Measurements from ENCODE around the gene SEC14L1.
"Not testable (repeated sequence)": the region's sequence is repeated elsewhere in the genome, so short reads cannot be mapped to it uniquely, and the experiment has no call there.

Gene SEC14L1

DNA sequence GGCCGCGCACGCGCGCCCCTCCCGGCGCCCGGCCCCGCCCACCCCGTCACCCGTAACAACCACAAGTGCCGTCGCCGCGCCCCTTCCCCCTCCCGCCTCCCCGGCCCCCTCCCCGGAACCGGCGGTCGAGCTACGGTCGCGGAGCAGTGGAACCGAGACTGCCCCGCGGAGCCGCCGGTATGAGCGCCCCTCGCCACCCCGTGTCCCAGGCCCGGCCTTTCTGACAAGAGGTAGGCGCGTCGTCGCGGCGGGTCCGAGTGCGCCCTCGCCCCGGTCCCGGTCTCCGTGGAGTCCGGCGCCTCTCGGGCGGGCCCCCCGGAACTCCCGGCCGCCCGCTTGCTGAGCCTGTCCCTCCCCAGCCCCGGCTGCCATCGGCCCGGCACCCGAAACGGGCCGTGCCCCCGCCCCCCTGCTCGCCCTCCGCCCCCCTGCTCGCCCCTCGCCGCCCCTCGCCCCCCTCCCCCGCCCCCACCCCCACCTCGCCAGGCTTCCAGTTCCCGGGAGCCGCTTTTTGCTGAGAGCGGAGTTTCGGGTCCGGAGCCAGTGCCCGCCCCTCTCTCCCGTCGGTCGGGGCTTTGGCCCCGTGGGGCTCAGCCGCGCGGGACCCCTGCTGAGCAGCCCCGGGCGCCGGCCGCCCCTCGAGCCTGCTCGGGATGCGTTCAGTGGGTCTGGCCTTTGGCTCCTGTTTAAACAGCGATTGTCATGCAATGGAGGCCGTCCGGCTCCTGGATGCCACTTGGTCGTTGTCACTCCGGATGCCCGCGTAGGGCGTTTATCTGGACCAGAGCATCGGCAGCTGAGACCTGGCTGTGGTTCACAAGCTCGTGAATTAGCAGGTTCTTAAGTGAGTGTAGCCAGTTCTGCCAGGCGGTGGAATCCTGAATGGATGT lies at the start of gene SEC14L1:
Gene SEC14L1 (plus strand): TSS at position 92 of the 890 bp plus-strand sequence. CDS start 2,628 bp downstream, outside the sequence.
- DNase-seq (ENCODE audit: low read depth): peak; percentile 10

DNA sequence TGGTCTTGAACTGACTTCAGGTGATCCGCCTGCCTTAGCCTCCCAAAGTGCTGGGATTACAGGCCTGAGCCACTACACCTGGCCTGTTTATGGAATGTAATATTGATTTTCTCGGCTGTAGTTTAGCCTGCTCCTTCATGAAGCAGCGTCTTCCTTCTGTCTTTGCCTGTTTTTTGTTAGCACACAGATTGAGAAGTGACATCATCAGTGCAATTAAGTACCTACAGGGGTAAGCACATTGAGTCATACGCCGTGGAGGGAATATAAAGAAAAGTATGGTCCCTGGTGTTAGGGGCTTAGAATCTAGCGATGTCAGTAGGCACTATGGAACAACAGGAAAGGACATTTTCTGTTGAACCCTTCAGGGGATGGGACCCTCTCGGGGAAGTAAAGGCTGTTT lies 48.7 kb upstream of the SEC14L1 start:
- no peak for DNase-seq (ENCODE audit: low read depth)

- DNase-seq (ENCODE audit: low read depth): no peak
These were observed 45.3 kb upstream of the SEC14L1 start for GRCh38 chr17:77095461-77095860.

DNA sequence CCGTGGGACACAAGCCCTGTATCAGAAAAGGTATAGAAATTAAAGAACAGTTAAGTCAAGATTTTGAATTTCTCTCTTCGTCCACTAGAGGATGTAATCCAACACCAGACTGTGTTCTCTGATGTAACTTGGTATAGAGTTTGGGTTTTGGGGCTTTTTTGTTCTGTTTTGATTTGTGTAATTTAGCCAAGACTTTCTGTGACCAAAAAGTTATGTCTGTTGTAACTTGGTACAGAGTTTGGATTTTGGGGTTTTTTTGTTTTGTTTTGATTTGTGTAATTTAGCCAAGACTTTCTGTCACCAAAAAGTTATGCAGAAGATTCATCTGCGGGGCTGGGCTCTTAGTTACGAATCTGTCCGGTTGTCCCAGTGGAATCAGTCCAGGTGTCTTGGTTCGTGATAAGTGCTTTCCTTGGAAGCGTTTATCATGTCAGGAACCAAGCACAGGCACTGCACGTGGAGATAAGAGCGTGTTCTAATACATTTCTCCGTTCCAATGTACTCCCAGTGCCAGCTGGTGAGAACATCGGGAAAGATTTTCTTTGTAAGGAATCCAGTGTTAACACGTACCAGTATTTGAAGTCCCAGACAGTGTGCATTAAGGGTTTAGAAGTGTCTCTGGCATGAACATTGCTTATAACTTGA lies 44.1 kb upstream of the SEC14L1 start:
- DNase-seq (ENCODE audit: low read depth): no peak

- no peak for DNase-seq (ENCODE audit: low read depth)
These were observed 43.1 kb upstream of the SEC14L1 start for GRCh38 chr17:77097631-77098180.

DNA sequence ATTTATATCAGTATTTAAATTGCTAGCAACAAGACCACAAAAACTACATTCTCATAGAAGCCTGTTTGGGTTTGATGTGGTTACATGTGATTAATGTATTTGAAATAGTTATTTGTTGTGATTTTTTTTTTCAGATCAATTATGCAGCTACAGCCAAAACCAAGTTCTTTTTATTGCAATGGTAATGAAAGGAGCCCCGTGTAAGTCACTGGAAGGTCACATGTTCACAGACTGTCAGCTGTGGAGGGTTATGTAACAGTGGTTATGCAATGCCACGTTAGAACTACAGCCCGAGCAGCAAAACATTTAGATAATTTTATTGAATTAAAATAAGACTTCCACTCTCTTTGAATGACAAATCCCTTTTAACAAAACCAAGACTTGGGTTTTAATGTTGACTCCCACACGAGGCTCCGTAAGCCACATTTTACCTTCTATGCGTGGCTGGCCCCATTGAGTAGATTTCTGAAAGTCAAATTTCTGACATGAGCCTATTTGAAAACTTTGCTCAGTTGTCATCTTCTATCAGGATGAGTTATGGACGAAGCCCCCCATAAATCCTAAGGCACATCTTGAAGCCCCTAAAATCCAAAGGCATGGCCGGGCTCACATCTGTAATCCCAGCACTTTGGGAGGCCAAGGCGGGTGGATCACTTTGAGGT lies 41.8 kb upstream of the SEC14L1 start:
- peak; percentile 25 for DNase-seq (ENCODE audit: low read depth)

GRCh38 chr17:77099997-77100396 lies 40.8 kb upstream of the SEC14L1 start:
- no peak for DNase-seq (ENCODE audit: low read depth)

DNA sequence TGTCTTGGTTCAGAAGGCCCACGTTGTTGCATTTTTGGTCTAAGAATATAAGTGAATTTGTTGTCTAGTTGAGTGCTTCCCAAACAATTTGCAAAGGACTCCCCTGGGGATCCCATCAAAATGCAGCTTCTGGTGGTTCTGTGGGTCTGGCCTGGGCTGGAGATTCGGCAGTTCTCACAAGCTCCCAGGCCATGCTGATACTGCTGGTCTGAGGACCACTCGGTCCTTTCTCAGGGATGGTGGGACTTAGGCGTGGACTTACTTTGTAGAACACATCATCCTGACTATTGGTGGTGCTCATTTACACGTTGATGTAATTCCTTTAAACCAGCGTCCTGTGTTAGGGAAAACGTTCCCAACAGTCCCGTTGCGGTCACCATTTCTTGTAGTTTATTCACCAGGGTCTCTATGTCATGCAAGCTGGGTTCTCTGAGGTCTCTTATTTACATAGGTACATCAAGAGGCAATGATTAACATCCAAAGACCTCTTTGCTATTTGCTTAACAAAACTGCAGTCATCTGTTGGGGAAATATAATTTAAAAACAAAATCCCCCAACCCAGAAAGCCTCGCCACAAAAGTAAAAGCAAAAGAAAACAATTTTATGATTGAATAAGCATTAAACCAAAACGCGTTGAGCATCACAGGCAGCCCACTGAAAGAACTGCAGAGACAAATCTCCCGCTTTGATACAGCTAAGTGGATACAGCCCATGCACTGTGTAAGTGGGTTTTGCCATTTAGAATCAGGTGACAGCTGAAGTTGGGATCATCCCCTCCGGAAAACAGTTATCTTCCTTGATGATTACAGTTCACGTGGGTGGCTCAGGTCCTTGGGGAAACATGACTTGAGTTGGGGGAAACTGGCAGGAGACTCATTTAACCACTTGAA lies 39.0 kb upstream of the SEC14L1 start:
- DNase-seq (ENCODE audit: low read depth): no peak

GRCh38 chr17:77102411-77103134 lies 38.2 kb upstream of the SEC14L1 start:
- not testable (repeated sequence) for DNase-seq (ENCODE audit: low read depth)

- DNase-seq (ENCODE audit: low read depth): no peak
These were observed 35.1 kb upstream of the SEC14L1 start for GRCh38 chr17:77105706-77106105.

DNA sequence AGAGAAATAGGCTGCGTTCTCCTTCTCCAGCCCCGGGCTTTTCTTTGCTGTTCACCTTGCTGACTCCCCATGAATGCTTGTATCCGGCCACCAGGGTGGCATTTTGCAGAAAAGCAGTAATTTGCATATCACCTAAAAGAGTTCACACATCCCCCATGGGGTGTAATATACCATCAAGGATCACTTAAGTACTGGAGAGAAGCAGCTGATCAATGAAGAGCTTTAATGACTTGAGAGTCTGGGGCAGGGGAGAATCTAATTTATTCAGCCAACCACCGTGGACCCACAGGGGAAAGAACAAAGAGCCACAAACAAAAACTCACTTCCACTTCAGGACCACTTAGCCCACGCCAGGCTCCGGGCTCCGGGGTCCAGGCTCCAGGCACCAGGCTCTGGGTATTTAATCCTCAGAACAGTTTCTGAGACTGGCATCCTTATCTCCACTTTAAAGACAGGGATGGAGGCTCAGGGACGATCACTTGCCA lies 33.9 kb upstream of the SEC14L1 start:
- DNase-seq (ENCODE audit: low read depth): no peak

DNA sequence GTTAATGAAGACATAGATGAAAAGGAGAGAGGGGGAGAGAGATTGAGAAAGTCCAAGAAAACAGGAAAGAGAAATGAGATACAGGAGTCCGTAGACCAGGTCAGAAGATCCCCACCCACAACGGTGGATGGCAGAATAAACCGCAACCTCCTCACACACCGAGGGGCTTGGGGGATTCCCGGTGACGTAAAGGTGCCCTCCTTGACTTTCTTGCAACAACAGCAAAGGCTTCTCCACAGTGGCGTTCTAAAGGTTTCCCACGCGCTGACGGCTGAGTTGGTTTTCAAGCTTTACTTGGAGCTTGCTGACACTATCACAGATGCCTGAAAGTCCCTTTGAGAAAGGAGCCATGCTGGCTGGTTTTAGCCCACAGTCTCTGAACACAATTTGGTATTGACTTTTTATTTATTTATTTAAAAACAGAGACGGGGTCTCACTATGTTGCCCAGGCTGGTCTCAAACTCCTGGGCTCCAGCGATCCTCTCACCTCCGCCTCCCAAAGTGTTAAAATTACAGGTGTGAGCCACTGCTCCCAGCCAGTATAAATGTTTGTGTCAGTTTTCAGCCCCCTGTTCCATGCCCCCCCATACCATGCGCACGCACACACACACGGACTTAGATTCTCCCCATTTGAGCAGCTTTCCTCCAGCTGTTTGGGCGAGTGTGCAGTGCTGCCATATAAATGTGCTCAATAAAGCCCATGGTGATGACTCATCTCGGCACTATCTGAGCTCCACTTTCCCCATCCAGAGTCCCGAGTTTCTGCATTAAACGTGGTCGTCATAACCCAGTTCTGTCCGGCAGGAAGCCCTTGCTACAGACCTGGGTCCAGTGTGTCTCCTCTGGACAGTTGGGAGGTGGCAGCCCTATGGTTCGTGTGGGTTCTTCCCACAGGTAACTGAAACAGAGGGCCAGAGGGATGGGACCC lies 33.0 kb upstream of the SEC14L1 start:
- peak; percentile 36 for DNase-seq (ENCODE audit: low read depth)

- DNase-seq (ENCODE audit: low read depth): no peak
These were observed 31.5 kb upstream of the SEC14L1 start for GRCh38 chr17:77109159-77109759.

GRCh38 chr17:77109764-77110359 lies 30.9 kb upstream of the SEC14L1 start:
- no peak for DNase-seq (ENCODE audit: low read depth)

GRCh38 chr17:77111165-77111933 lies 29.4 kb upstream of the SEC14L1 start:
- not testable (repeated sequence) for DNase-seq (ENCODE audit: low read depth)

GRCh38 chr17:77111934-77112296 lies 28.9 kb upstream of the SEC14L1 start:
- no peak for DNase-seq (ENCODE audit: low read depth)

DNA sequence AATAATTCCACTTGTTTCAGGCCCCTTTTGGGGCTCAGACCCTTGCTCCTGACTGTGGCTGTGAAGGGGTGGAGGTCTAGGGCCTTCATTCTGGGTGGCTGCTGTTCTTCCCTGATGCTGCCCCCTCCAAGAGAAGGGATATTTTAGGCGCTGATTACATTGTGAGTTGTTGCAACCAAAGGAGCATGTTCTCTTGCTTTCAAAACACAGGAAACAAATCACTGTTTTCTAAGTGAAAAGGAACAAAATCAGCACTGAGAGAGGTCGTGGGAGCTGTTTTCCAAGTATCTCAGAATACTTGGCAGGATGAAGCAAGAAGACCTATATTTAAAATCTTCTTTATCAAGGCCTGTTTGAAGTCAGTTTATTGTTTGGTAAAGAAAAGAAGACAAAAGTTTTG lies 25.3 kb upstream of the SEC14L1 start:
- no peak for DNase-seq (ENCODE audit: low read depth)

- DNase-seq (ENCODE audit: low read depth): no peak
These were observed 24.8 kb upstream of the SEC14L1 start for GRCh38 chr17:77115947-77116346.
